SU-DHL-6 (cell line): ENCODE data around the gene GOLGA6B.
"Not testable (repeated sequence)": the region's sequence is repeated elsewhere in the genome, so short reads cannot be mapped to it uniquely, and the experiment has no call there.

Source experiments
- EZH2phosphoT487 ChIP-seq: fragments of 200-600 bp; sonication (generic), shearing (Covaris generic); conservative IDR thresholded peaks from 2 replicates; pipeline ENCODE4 v1.6.1; 2018; ENCODE audit warnings: mild to moderate bottlenecking, antibody characterized with exemption, low read length, moderate library complexity, mixed read lengths
- TF ChIP-seq, protein P1 (sequence below): fragments of 200-600 bp; sonication (generic); IDR thresholded peaks from one replicate; pipeline ENCODE4 v1.5.1; 2017; ENCODE audit warnings: antibody characterized with exemption, mild to moderate bottlenecking, low read length, moderate library complexity; ENCODE audit not compliant: insufficient read depth, poor library complexity, severe bottlenecking

DNA sequence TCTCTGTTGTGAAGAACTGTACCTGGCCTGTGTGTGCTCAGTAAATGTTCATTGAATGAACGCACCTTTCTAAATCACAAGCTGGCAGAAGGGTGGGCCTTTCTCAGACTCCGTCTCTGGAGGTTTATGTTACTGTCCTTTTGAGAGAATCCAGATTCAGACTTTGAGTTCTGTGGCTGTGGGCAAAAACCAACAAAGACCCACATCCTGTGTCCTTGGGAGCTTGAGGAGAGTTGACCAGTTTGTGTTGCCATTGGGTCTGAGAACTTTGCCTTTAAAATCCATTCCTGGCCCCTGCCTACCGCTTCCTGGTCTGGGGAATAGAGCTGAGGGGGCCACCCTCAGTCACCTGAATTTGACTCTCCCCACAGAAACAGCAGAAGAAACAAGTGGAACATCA is 46.4 kb upstream of the GOLGA6B start:
- not testable (repeated sequence) for TF ChIP-seq EZH2phosphoT487
- TF ChIP-seq, protein P1, sequence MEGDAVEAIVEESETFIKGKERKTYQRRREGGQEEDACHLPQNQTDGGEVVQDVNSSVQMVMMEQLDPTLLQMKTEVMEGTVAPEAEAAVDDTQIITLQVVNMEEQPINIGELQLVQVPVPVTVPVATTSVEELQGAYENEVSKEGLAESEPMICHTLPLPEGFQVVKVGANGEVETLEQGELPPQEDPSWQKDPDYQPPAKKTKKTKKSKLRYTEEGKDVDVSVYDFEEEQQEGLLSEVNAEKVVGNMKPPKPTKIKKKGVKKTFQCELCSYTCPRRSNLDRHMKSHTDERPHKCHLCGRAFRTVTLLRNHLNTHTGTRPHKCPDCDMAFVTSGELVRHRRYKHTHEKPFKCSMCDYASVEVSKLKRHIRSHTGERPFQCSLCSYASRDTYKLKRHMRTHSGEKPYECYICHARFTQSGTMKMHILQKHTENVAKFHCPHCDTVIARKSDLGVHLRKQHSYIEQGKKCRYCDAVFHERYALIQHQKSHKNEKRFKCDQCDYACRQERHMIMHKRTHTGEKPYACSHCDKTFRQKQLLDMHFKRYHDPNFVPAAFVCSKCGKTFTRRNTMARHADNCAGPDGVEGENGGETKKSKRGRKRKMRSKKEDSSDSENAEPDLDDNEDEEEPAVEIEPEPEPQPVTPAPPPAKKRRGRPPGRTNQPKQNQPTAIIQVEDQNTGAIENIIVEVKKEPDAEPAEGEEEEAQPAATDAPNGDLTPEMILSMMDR, result not testable (repeated sequence)
